Measurements from ENCODE around the gene CFAP99. TPM values are rescaled to one million over a fixed set of nuclear protein-coding genes. Genes with fewer than 3 reads are reported as not detected.

CFAP99 gene
- total RNA-seq, 4 donors from 2014 or later: not detected

DNA sequence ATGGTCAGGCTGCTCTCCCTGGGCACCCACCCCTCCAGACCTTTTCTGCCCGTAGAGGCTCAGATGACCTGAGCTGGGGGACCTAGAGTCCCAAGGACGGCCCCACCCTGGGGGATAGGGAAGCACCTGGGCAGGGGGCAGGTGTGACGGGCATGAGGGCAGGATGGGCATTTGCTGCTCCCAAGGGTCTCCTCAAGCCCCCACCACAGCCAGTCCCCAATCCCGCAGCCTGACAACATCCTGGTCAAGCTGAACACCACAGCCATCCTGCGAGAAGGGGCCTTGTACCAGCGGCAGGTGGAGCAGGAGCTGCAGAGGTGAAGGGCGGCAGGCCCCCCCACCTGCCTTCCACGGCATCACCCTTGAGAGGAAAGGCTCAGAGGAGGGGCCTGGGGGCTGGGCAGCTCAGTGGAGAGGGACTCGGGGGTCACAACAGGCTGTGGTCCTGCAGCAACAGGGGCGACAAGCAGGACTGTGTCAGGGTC, 32.3 kb downstream of the CFAP99 start:
- no peak for TF ChIP-seq POLR2A (IDR thresholded peaks at IDR 0.05)
- TF ChIP-seq CTCF (IDR thresholded peaks at IDR 0.05): no peak
- H3K4me3 ChIP-seq (ENCODE audit: low read depth, poor library complexity, severe bottlenecking): no peak overlapping the region
- 85 to 98% methylated on average over 6 to 10 of the region's 10 CpGs for WGBS, 2 donors
- no peak for DNase-seq (ENCODE audit: low spot score in 2 of 2)
- intact Hi-C loops (cut with DNase I; ENCODE audit: low total_unique reads): loop anchor here (10.0 kb wide), 1 partner anchor 236 kb away; no protein-coding TSS in a partner anchor

DNA sequence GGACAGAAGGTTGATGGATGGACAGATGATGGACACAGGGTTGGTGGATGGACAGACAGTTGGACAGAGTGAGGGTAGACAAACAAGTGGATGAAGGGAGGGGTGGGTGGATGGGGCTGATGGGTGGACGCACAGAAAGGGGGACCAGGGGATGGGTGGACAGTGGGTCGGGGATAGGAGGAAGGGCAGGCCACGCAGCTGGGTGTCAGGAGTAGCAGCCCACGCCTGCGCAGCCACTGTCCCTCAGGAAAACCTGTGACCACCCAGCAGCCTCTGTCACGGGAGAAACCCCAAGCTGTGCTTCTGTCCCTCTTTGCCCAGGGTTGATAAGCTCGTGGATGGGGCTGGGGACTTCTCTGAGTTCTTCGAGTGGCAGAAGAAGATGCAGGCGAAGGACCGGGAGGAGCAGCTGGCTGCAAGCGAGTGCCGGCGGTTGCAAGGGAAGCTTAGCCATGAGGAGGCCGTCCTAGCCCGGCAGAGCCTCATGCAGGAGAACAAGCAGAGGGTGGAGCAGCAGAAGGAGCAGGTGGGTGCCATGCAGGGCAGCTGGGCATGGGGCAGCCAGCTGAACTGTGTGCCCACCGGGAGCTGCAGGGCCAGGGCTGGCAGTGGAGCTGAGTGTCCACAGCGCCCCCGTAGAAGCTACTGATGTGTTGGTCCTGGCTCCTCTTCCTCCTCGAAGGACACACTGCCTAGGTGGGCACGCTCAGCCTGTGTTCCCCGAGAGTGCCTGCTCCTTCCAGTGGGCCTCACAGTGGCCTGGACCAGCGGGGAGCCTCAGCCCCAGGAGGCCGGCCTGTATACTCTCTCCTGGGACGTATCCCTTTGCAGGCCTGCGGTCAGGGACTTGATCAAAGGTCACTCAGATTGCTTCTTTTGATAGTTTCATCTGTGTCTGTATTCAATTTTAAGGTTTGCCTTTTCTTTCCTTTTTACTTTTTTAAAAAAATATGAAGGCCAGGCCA, 33.3 kb downstream of the CFAP99 start:
- DNase-seq (ENCODE audit: low spot score in 2 of 2): no peak
- intact Hi-C loops (cut with DNase I; ENCODE audit: low total_unique reads): loop anchor here (10.0 kb wide), 1 partner anchor 237 kb away; no protein-coding TSS in a partner anchor
- TF ChIP-seq POLR2A (IDR thresholded peaks at IDR 0.05) (no peak), CTCF (IDR thresholded peaks at IDR 0.05) (no peak)
- H3K4me3 ChIP-seq (ENCODE audit: low read depth, poor library complexity, severe bottlenecking): no peak overlapping the region
- WGBS, 2 donors: 79 to 83% methylated on average over 22 to 23 of the region's 25 CpGs

- DNase-seq (ENCODE audit: low spot score in 2 of 2): no peak
- intact Hi-C loops (cut with DNase I; ENCODE audit: low total_unique reads): loop anchor here (10.0 kb wide), 1 partner anchor 243 kb away; no protein-coding TSS in a partner anchor
- H3K4me3 ChIP-seq (ENCODE audit: low read depth, poor library complexity, severe bottlenecking): no peak overlapping the region
- WGBS, 2 donors: 77 to 78% methylated on average over 24 of the region's 24 CpGs
- TF ChIP-seq POLR2A (IDR thresholded peaks at IDR 0.05): no peak
- no peak for TF ChIP-seq CTCF (IDR thresholded peaks at IDR 0.05)
Measured at GRCh38 chr4:2457481-2458295, 38.9 kb downstream of the CFAP99 start.

- intact Hi-C loops (cut with DNase I; ENCODE audit: low total_unique reads): loop anchor here (10.0 kb wide), 1 partner anchor 244 kb away; no protein-coding TSS in a partner anchor
- WGBS, 2 donors: 58 to 70% methylated on average over 22 to 24 of the region's 38 CpGs
Measured at GRCh38 chr4:2458546-2459491, 40.1 kb downstream of the CFAP99 start.

More at GRCh38 chr4:2458546-2459491, 40.1 kb downstream of the CFAP99 start:
- H3K4me3 ChIP-seq (ENCODE audit: low read depth, poor library complexity, severe bottlenecking): no peak overlapping the region
- TF ChIP-seq CTCF (IDR thresholded peaks at IDR 0.05): no peak
- no peak for TF ChIP-seq POLR2A (IDR thresholded peaks at IDR 0.05)
- no peak for DNase-seq (ENCODE audit: low spot score in 2 of 2)
